Measurements from ENCODE around the gene OR1B1.
"Not testable (repeated sequence)": the region's sequence is repeated elsewhere in the genome, so short reads cannot be mapped to it uniquely, and the experiment has no call there.

Gene OR1B1

GRCh38 chr9:122619996-122620395, 37.4 kb downstream of the OR1B1 start:
- no peak overlapping the region for H3K4me3 ChIP-seq
- no peak for DNase-seq (ENCODE audit: low spot score)
- no peak overlapping the region for H3K27ac ChIP-seq
- no peak for TF ChIP-seq CTCF (IDR thresholded peaks at IDR 0.05)

GRCh38 chr9:122614362-122614761, 43.1 kb downstream of the OR1B1 start, which contains the start of gene OR1Q1:
Gene OR1Q1, plus strand, starts transcription at chr9:122614738. Its CDS starts 0 bp downstream, at chr9:122614738.
- H3K4me3 ChIP-seq: no peak within 1 kb of the TSS
- no peak for TF ChIP-seq CTCF (IDR thresholded peaks at IDR 0.05)
- H3K27ac ChIP-seq: no peak within 1 kb of the TSS
- DNase-seq (ENCODE audit: low spot score): no peak

- Histone ChIP-seq H3K27ac (no peak overlapping the region), H3K4me3 (no peak overlapping the region)
- DNase-seq (ENCODE audit: low spot score): no peak
- TF ChIP-seq CTCF (IDR thresholded peaks at IDR 0.05): no peak
Measured at GRCh38 chr9:122609804-122610203, 47.6 kb downstream of the OR1B1 start.

- no peak for TF ChIP-seq CTCF (IDR thresholded peaks at IDR 0.05)
- DNase-seq (ENCODE audit: low spot score): no peak
- Histone ChIP-seq H3K27ac (no peak overlapping the region), H3K4me3 (no peak overlapping the region)
Measured at GRCh38 chr9:122606587-122606986, 50.8 kb downstream of the OR1B1 start.

GRCh38 chr9:122605691-122606090, 51.7 kb downstream of the OR1B1 start:
- TF ChIP-seq CTCF (IDR thresholded peaks at IDR 0.05): no peak
- Histone ChIP-seq H3K27ac (no peak overlapping the region), H3K4me3 (no peak overlapping the region)
- no peak for DNase-seq (ENCODE audit: low spot score)

GRCh38 chr9:122583284-122583683, 74.1 kb downstream of the OR1B1 start, which contains the start of gene OR1L8:
Gene OR1L8, minus strand, starts transcription at chr9:122583384. Its CDS starts 14,907 bp downstream, at chr9:122568477.
- not testable (repeated sequence) for H3K4me3 ChIP-seq; DNase-seq (ENCODE audit: low spot score); H3K27ac ChIP-seq

GRCh38 chr9:122580360-122580759, 77.1 kb downstream of the OR1B1 start:
- Histone ChIP-seq H3K27ac (no peak overlapping the region), H3K4me3 (no peak overlapping the region)
- no peak for DNase-seq (ENCODE audit: low spot score)
- TF ChIP-seq CTCF (IDR thresholded peaks at IDR 0.05): no peak

GRCh38 chr9:122579874-122580273, 77.6 kb downstream of the OR1B1 start:
- Histone ChIP-seq H3K27ac (no peak overlapping the region), H3K4me3 (no peak overlapping the region)
- DNase-seq (ENCODE audit: low spot score): no peak
- no peak for TF ChIP-seq CTCF (IDR thresholded peaks at IDR 0.05)
